Spleen (tissue), 11 donors: ENCODE data around the gene GAS7. TPM values are rescaled to one million over a fixed set of nuclear protein-coding genes. Genes with fewer than 3 reads are reported as not detected.
A peak's percentile ranks its signal among the peaks of the same experiment; 100 is the strongest.

Source experiments
- DNase-seq: peaks from one replicate; pipeline ENCODE4 v3.0.0-alpha.2; 2020
- H3K27ac ChIP-seq, 8 donors: fragments of 200-600 bp; sonication (generic) in 7 of 8; 1 replicate in 4 of 8; 2 replicates in 4 of 8; pipeline versions ENCODE4 v1.5.0 to v1.8.0; 2016 to 2021; ENCODE audit warnings: inconsistent platforms in 4 of 8, mild to moderate bottlenecking in 4 of 8, moderate library complexity in 1 of 8
- H3K27me3 ChIP-seq, 7 donors: fragments of 200-600 bp; sonication (generic) in 6 of 7; replicated peaks in 1 of 7; 1 replicate in 4 of 7; 2 replicates in 3 of 7; pipeline versions ENCODE4 v1.5.0 to v1.8.0; 2016 to 2021; ENCODE audit warnings: inconsistent platforms in 3 of 7, mild to moderate bottlenecking in 1 of 7
- H3K36me3 ChIP-seq, 6 donors: fragments of 200-600 bp; sonication (generic) in 5 of 6; 1 replicate in 4 of 6; 2 replicates in 2 of 6; pipeline versions ENCODE4 v1.5.0 to v1.8.0; 2016 to 2021; ENCODE audit warnings: inconsistent platforms in 2 of 6
- H3K4me1 ChIP-seq, 6 donors: fragments of 200-600 bp; sonication (generic) in 5 of 6; 1 replicate in 3 of 6; 2 replicates in 3 of 6; pipeline versions ENCODE4 v1.5.0 to v1.8.0; 2016 to 2021; ENCODE audit warnings: inconsistent platforms in 3 of 6
- H3K4me3 ChIP-seq, 8 donors: fragments of 200-600 bp; sonication (generic) in 7 of 8; 1 replicate in 4 of 8; 2 replicates in 4 of 8; pipeline versions ENCODE4 v1.5.0 to v1.8.0; 2016 to 2021; ENCODE audit warnings: inconsistent platforms in 4 of 8, mild to moderate bottlenecking in 4 of 8, moderate library complexity in 2 of 8
- H3K9me3 ChIP-seq, 8 donors: fragments of 200-600 bp; sonication (generic) in 7 of 8; 1 replicate in 4 of 8; 2 replicates in 4 of 8; pipeline versions ENCODE4 v1.5.0 to v1.8.0; 2016 to 2021; ENCODE audit warnings: inconsistent platforms in 4 of 8
- CTCF ChIP-seq, 11 experiments: fragments of 200-600 bp in 7 of 11; fragments of 450-650 bp in 4 of 11; sonication (generic) in 4 of 11; IDR thresholded peaks in 8 of 11; conservative IDR thresholded peaks in 3 of 11; 1 replicate in 7 of 11; 2 replicates in 4 of 11; pipeline versions ENCODE4 v1.4.0 to v1.8.0; 2016 to 2021; ENCODE audit warnings: antibody characterized with exemption in 11 of 11, inconsistent platforms in 4 of 11, mild to moderate bottlenecking in 1 of 11
- POLR2A ChIP-seq, 3 donors: fragments of 450-650 bp; IDR thresholded peaks; one replicate each; pipeline ENCODE4 v1.5.1; 2017; ENCODE audit warnings: antibody characterized with exemption in 3 of 3, mild to moderate bottlenecking in 1 of 3
- POLR2AphosphoS5 ChIP-seq, 3 donors: sonication (generic); formaldehyde crosslinking; IDR thresholded peaks; one replicate each; pipeline ENCODE4 v1.5.1; 2017; ENCODE audit warnings: antibody characterized with exemption in 3 of 3
- WGBS, 5 donors: extraction: QIAGEN DNeasy Blood & Tissue Kit in 3 of 5; methylation state at CpG; one replicate each; pipeline versions ENCODE4 v1.1.5 to v1.1.7; 2013 to 2018; 5-methylcytosine and 5-hydroxymethylcytosine counted together
- intact Hi-C: fragments of 100-400 bp; cut with DNase I; formaldehyde crosslinking; loops from one replicate; pipeline ENCODE4 v1.15.0; 2023; ENCODE audit warnings: low total_unique reads
- polyA plus RNA-seq, 3 donors: library from polyadenylated mRNA; stranded (reverse); fragments of 200-250 nt; gene quantifications; one replicate each; pipeline ENCODE4 v1.2.1, GENCODE V29; 2013
- total RNA-seq, 7 donors: library from RNA; depleted of rRNA in 3 of 7; stranded (reverse); fragments of >200 nt in 3 of 7; fragmentation: NEBNext Ultra II Directional in 4 of 7; extraction: Animal tissue kit (Norgen Biotek cat#: 25700) in 4 of 7; gene quantifications; one replicate each; pipeline versions ENCODE4 v1.1.0 to v1.2.1, GENCODE V29; 2016 to 2021
- donor health status: healthy with polysubstance abuse.
- donor health status: DM: no; HTN: no; CAD: no; lungs with moderate emphysema.
- donor health status: DM: no; HTN: no; CAD: no.
- donor health status: Bipolar disorder and iron deficiency.
- donor health status: healthy.
- donor health status: DM: no; HTN: no; CAD: no.
- donor health status: DM: yes; HTN: yes; CAD: no.

GAS7 gene
- total and polyA plus RNA-seq, 10 donors: 4.1 to 127 (median 60.9) TPM

DNA sequence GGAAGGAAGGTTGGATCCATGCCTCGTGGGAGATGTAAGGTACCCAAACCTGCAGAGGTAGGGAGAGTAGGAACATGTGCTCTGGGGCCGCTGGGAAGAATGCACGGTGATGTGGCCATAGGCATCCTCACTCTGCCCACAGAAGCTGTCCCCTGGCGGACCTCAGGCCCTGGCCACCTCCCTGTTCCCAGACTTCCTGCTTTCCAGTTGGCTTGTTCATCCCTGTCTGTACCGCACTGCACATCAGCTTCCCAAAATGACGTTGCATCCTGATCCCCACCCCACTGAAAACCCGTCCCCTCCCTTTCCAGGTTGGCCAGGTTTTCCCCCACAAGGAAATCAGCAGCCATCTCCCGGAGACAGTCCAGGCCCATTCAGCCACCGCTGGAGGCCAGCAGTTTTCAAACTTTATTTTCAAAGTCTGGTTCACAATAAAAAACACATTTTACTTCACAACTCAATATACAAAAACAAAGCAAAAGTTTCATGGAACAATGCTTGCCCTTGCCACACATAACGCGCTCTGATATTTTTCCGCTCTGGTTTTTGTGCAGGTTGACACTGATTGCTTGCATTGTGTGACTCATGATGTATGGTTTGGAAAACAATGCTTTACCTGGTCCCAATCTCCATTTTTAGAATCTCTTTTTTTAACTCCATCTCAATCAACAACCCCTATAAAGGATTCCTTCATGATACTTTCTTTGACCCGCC is 143.0 kb downstream of the GAS7 start:
- intact Hi-C loops: no loop called here
- WGBS, 5 donors: 80 to 87% (median 87%) methylated on average over 13 of the region's 13 CpGs
- Histone ChIP-seq H3K27me3 (no peaks in the 10 kb centered on the region), H3K27ac (no peak overlapping the region), H3K9me3 (no peaks in the 10 kb centered on the region), H3K4me3 (no peak overlapping the region), H3K4me1 (peaks cover 5 to 54% (median 32%) of the 10 kb centered on the region in 6 donors), H3K36me3 (no peaks in the 10 kb centered on the region)
- no peak for TF ChIP-seq POLR2A (IDR thresholded peaks at IDR 0.05)
- no peak for TF ChIP-seq CTCF (IDR thresholded peaks at IDR 0.05 in 8 of 11, conservative IDR thresholded peaks at IDR 0.05 in 3 of 11)
- TF ChIP-seq POLR2AphosphoS5 (IDR thresholded peaks at IDR 0.05): no peak
- DNase-seq: no peak

GRCh38 chr17:10053782-10054540 is 144.4 kb downstream of the GAS7 start:
- no peak overlapping the region for H3K4me3 ChIP-seq
- no peaks in the 10 kb centered on the region for H3K36me3 ChIP-seq
- TF ChIP-seq POLR2A (IDR thresholded peaks at IDR 0.05) (no peak), POLR2AphosphoS5 (IDR thresholded peaks at IDR 0.05) (no peak), CTCF (IDR thresholded peaks at IDR 0.05 in 8 of 11, conservative IDR thresholded peaks at IDR 0.05 in 3 of 11) (no peak)
- H3K9me3 ChIP-seq: no peaks in the 10 kb centered on the region
- no peak overlapping the region for H3K27ac ChIP-seq
- 87 to 94% (median 92%) methylated on average over 12 of the region's 12 CpGs for WGBS, 5 donors
- H3K27me3 ChIP-seq: no peaks in the 10 kb centered on the region
- peaks cover 0 to 52% (median 20%) of the 10 kb centered on the region in 6 donors for H3K4me1 ChIP-seq
- intact Hi-C loops: no loop called here
- DNase-seq: no peak

- intact Hi-C loops: no loop called here
- WGBS, 5 donors: 73 to 89% (median 82%) methylated on average over 15 of the region's 15 CpGs
- Histone ChIP-seq H3K27ac (peak overlapping the region in 1 of 8 donors; percentile 70), H3K27me3 (no peaks in the 10 kb centered on the region), H3K4me3 (no peak overlapping the region), H3K36me3 (no peaks in the 10 kb centered on the region), H3K4me1 (peaks cover 4 to 60% (median 25%) of the 10 kb centered on the region in 6 donors), H3K9me3 (no peaks in the 10 kb centered on the region)
- DNase-seq: no peak
- no peak for TF ChIP-seq CTCF (IDR thresholded peaks at IDR 0.05 in 8 of 11, conservative IDR thresholded peaks at IDR 0.05 in 3 of 11)
- peak in 2 of 3 donors; percentile 19 to 54 for TF ChIP-seq POLR2AphosphoS5 (IDR thresholded peaks at IDR 0.05)
Measured at GRCh38 chr17:10052106-10052813, 146.1 kb downstream of the GAS7 start.
